HS-27A (cell line): ENCODE results near the gene BCAM.
"Not testable (repeated sequence)": the region's sequence is repeated elsewhere in the genome, so short reads cannot be mapped to it uniquely, and the experiment has no call there.

ENCODE experiments used
- DNase-seq: peaks from one replicate; pipeline ENCODE4 v3.0.0-alpha.2; 2012; ENCODE audit warnings: low read depth, missing footprints

BCAM gene

GRCh38 chr19:44808463-44809371 lies at the start of gene BCAM:
TSS of gene BCAM (plus strand) at chr19:44809103. CDS start at chr19:44809125, 22 bp downstream.
- peak; percentile 20 for DNase-seq

- DNase-seq: no peak
Observed at GRCh38 chr19:44762038-44762437, 46.9 kb upstream of the BCAM start.

GRCh38 chr19:44765033-44765948 lies 43.6 kb upstream of the BCAM start:
- no peak for DNase-seq

GRCh38 chr19:44765949-44766335 lies 43.0 kb upstream of the BCAM start:
- DNase-seq: no peak

- no peak for DNase-seq
Observed at GRCh38 chr19:44767295-44768180, 41.4 kb upstream of the BCAM start.

GRCh38 chr19:44770550-44771257 lies 38.2 kb upstream of the BCAM start:
- DNase-seq: peak; percentile 97

GRCh38 chr19:44772144-44772543 lies 36.8 kb upstream of the BCAM start:
- not testable (repeated sequence) for DNase-seq

- no peak for DNase-seq
Observed at GRCh38 chr19:44772959-44773358, 35.9 kb upstream of the BCAM start.

- DNase-seq: no peak
Observed at GRCh38 chr19:44775676-44776240, 33.1 kb upstream of the BCAM start.

- no peak for DNase-seq
Observed at GRCh38 chr19:44776402-44777096, 32.4 kb upstream of the BCAM start.

GRCh38 chr19:44777715-44778347 lies 31.1 kb upstream of the BCAM start, which contains the start of gene CBLC:
TSS of gene CBLC (plus strand) at chr19:44777890. CDS start at chr19:44777932, 42 bp downstream.
- no peak for DNase-seq

GRCh38 chr19:44779150-44779549 lies 29.8 kb upstream of the BCAM start:
- no peak for DNase-seq

- not testable (repeated sequence) for DNase-seq
Observed at GRCh38 chr19:44781694-44782093, 27.2 kb upstream of the BCAM start.

- no peak for DNase-seq
Observed at GRCh38 chr19:44782729-44783128, 26.2 kb upstream of the BCAM start.

GRCh38 chr19:44783545-44783944 lies 25.4 kb upstream of the BCAM start:
- DNase-seq: no peak

- DNase-seq: no peak
Observed at GRCh38 chr19:44785271-44785670, 23.6 kb upstream of the BCAM start.

- no peak for DNase-seq
Observed at GRCh38 chr19:44785993-44786392, 22.9 kb upstream of the BCAM start.

GRCh38 chr19:44788971-44789370 lies 19.9 kb upstream of the BCAM start:
- DNase-seq: no peak

- DNase-seq: no peak
Observed at GRCh38 chr19:44789943-44790483, 18.9 kb upstream of the BCAM start.
